ENCODE measurements around the gene AGAP1. TPM values are rescaled to one million over a fixed set of nuclear protein-coding genes. Genes with fewer than 3 reads are reported as not detected.
A peak's percentile ranks its signal among the peaks of the same experiment; 100 is the strongest.

The AGAP1 gene
- total RNA-seq, 1 donor from 2014 or later, result 36.2 TPM

DNA sequence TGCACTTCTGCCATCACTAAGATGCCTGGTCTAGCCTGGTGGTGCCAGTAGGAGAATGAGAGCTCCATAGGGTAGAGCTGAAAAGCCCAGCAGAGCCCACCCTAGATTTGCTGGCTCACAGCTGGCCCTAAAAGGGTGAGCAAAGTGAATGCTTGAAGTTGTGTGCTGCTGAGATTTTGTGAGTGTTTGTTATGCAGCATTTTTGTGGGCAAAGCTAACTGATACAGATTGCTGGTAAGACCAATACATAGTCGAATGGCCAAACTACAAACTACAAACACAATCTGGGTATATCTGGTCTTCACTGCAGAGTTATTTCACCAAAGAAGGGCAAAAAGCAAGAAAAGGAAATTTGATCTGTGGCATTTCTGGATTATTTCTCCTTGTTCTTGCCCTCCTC is 7.1 kb upstream of the AGAP1 start:
- Histone ChIP-seq H3K27ac (no peak overlapping the region), H3K27me3 (ENCODE audit: low read depth) (no peaks in the 10 kb centered on the region), H3K9me3 (peaks cover 4% of the 10 kb centered on the region), H3K4me3 (no peak overlapping the region), H3K4me1 (no peaks in the 10 kb centered on the region), H3K36me3 (no peaks in the 10 kb centered on the region)
- intact Hi-C loops (cut with DNase I), result no loop called here
- ATAC-seq (no peak), DNase-seq (no peak)
- TF ChIP-seq, protein P1, sequence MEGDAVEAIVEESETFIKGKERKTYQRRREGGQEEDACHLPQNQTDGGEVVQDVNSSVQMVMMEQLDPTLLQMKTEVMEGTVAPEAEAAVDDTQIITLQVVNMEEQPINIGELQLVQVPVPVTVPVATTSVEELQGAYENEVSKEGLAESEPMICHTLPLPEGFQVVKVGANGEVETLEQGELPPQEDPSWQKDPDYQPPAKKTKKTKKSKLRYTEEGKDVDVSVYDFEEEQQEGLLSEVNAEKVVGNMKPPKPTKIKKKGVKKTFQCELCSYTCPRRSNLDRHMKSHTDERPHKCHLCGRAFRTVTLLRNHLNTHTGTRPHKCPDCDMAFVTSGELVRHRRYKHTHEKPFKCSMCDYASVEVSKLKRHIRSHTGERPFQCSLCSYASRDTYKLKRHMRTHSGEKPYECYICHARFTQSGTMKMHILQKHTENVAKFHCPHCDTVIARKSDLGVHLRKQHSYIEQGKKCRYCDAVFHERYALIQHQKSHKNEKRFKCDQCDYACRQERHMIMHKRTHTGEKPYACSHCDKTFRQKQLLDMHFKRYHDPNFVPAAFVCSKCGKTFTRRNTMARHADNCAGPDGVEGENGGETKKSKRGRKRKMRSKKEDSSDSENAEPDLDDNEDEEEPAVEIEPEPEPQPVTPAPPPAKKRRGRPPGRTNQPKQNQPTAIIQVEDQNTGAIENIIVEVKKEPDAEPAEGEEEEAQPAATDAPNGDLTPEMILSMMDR (IDR thresholded peaks at IDR 0.05), result no peak

DNA sequence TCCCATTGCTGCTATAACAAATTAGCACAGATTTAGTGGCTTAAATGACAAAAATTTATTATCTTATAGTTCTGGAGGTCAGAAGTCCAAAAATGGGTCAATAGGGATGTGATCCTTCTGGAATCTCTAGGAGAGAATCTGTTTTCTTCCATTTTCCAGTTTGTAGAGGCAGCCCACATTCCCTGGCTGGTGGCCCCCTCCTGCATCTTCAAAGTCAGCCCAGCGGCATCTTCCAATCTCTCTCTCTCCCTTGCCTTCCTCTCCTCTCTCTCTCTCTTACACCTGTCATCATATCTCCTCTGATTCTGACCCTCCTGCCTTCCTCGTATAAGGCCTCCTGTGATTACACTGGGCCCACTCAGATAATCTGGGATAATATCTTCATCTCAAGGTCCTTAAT is 3.9 kb upstream of the AGAP1 start:
- peaks cover under 1% of the 10 kb centered on the region for H3K27me3 ChIP-seq (ENCODE audit: low read depth)
- no peak overlapping the region for H3K27ac ChIP-seq
- intact Hi-C loops (cut with DNase I), result no loop called here
- TF ChIP-seq, protein P1 (IDR thresholded peaks at IDR 0.05), result no peak
- no peaks in the 10 kb centered on the region for H3K4me1 ChIP-seq
- H3K36me3 ChIP-seq, result no peaks in the 10 kb centered on the region
- H3K9me3 ChIP-seq, result peaks cover 4% of the 10 kb centered on the region
- DNase-seq (no peak), ATAC-seq (no peak)
- no peak overlapping the region for H3K4me3 ChIP-seq

DNA sequence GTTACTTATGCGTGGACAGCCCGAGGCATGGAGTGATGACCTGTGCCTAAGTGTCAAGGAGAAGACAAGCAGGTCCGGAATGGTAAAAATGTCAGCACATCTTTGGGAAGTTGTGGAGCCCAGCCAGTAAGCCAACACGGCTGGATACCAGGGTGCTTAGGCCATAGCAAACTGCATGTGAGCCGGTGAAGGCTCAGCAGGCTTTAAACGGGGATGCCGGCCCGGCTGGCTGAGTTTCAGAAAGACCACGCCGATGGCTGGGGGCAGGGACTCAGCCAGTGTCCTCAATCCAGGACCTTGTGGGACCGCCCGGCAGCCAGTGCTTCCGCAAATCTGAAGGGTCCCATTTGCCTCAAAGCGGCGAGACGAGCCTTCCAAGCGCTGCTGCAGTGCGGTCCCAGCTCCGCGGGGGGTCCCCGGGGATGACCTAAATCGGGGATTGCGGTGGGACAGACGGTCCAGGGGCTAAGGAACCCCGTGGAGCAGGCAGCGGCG is 946 bp upstream of the AGAP1 start:
- H3K27ac ChIP-seq, result peak overlapping the region; percentile 81
- TF ChIP-seq, protein P1 (IDR thresholded peaks at IDR 0.05), result no peak
- peaks cover 4% of the 10 kb centered on the region for H3K9me3 ChIP-seq
- H3K27me3 ChIP-seq (ENCODE audit: low read depth), result peaks cover 6% of the 10 kb centered on the region
- H3K4me1 ChIP-seq, result peaks cover 23% of the 10 kb centered on the region
- no peaks in the 10 kb centered on the region for H3K36me3 ChIP-seq
- DNase-seq (no peak), ATAC-seq (no peak)
- intact Hi-C loops (cut with DNase I), result no loop called here
- H3K4me3 ChIP-seq, result peak overlapping the region; percentile 62

DNA sequence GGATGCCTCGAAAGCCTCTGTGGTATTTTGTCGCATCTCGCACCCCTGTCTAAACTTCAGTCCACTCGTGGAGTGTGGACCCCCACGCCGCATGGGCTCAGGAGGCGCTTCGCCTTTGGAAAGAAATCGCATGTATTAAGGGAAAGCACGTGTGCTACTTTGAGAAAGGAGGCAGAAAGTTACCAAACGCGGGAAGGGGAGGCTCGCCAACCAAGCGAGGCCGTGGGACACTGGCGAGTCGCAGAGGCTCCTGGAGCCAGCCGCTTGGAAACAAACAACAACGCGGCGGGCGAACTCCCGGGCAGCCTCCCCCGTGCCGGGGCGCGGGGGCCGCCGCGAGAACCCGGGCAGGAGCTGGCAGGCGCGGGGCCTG is 455 bp upstream of the AGAP1 start:
- peak in 1 of 2 donors; percentile 60 for ATAC-seq
- Histone ChIP-seq H3K9me3 (peaks cover 4% of the 10 kb centered on the region), H3K27ac (peak overlapping the region; percentile 81), H3K4me3 (peak overlapping the region; percentile 62), H3K36me3 (no peaks in the 10 kb centered on the region), H3K4me1 (peaks cover 23% of the 10 kb centered on the region), H3K27me3 (ENCODE audit: low read depth) (peaks cover 6% of the 10 kb centered on the region)
- TF ChIP-seq, protein P1 (IDR thresholded peaks at IDR 0.05), result no peak
- DNase-seq, result peak; percentile 64
- intact Hi-C loops (cut with DNase I), result no loop called here

DNA sequence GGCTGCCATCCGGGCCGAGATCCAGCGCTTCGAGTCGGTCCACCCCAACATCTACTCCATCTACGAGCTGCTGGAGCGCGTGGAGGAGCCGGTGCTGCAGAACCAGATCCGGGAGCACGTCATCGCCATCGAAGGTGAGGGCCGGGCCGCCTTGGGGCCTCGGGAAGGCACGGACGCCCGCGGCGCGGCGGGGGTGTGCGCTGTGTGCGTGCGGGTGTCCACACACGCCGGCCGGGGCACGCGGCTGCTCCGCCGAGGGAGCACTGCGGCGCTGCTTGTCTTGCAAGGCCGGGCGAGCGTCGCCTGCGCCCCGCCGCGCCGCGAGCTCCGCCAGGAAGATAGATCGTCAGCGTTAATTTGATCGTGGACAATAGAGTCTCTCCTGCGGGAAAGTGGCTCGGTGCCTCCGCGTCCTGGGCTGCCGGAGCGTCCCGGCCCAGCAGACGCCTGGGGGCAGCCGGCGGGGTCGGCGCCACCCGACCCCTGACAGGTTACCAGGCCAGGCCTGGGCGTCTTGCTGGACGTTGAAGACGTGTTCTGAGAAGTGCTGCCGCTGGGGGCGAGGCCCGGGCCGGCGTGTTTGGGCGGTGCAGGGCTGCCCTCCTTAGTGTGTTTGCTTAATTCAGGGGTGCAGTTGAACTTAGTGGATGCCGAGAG is 1.0 kb downstream of the AGAP1 start:
- intact Hi-C loops (cut with DNase I), result no loop called here
- Histone ChIP-seq H3K36me3 (no peaks in the 10 kb centered on the region), H3K27ac (peak overlapping the region; percentile 73), H3K9me3 (peaks cover 4% of the 10 kb centered on the region), H3K27me3 (ENCODE audit: low read depth) (peaks cover 6% of the 10 kb centered on the region), H3K4me3 (peak overlapping the region; percentile 70), H3K4me1 (peaks cover 23% of the 10 kb centered on the region)
- peak; percentile 42 to 54 for ATAC-seq
- DNase-seq, result peak; percentile 64
- TF ChIP-seq, protein P1 (IDR thresholded peaks at IDR 0.05), result peak; percentile 12

All from lower lobe of right lung (tissue), 2 donors.